Epidermal melanocyte (primary cell): ENCODE data around the gene SYNE2.

ENCODE experiments used
- DNase-seq: peaks from one replicate; pipeline ENCODE4 v3.0.0; 2011; ENCODE audit warnings: low spot score; ENCODE audit not compliant: insufficient read length

Gene SYNE2

GRCh38 chr14:63910583-63911363 is 58.0 kb downstream of the SYNE2 start:
- DNase-seq = no peak

- no peak for DNase-seq
Measured at GRCh38 chr14:63911404-63911803, 58.6 kb downstream of the SYNE2 start.

- no peak for DNase-seq
Measured at GRCh38 chr14:63912286-63912685, 59.5 kb downstream of the SYNE2 start.

GRCh38 chr14:63918411-63918810 is 65.6 kb downstream of the SYNE2 start:
- no peak for DNase-seq

DNA sequence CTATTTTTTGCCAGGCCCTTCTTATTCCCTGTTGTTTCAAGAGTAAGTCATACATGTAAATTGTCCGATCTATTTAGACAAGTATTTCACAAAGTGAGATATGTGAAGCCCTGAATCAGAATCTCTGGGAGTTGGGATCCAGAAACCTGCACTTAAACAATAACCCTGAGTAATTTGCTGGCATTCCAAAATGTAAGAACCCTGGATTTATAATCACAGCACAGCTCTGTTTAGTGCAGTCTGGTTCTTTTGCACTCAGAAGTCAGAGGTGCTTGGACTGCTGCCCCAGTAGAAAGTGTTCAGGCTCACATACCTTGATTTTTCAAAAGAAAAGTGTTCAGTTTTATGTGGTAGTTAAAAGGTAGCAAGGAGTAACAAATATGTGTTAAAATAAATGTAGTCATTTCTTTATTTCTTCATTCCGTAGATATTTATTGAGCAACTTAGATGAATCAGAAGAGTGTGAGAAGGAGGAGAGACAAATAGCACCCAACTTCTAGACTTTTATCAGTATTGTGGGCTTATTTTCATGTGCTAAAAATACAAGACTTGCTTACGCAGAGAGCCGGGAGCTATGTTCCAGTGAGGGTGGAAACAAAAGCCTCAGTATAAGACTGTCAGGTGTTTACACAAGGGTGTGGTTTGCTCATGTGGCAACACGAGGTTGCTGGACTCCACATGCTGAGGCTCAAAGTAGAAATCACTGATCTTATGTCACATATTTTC is 70.1 kb downstream of the SYNE2 start:
- DNase-seq = peak; percentile 25

DNA sequence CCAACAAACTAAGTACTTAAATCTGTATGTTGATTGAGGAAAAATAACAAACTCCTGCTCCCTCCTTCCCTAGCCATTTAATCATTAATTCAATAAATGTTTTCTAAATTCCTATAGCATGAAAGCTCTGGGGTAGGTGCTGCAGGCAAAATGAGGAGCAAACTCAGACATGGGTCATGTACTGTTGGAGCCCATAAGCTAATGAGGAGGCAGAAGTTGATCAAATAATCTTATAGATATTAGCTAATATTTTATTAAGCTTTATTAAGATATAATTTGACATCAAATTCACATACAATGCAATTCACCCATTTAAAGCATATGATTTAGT is 70.6 kb downstream of the SYNE2 start:
- no peak for DNase-seq

DNA sequence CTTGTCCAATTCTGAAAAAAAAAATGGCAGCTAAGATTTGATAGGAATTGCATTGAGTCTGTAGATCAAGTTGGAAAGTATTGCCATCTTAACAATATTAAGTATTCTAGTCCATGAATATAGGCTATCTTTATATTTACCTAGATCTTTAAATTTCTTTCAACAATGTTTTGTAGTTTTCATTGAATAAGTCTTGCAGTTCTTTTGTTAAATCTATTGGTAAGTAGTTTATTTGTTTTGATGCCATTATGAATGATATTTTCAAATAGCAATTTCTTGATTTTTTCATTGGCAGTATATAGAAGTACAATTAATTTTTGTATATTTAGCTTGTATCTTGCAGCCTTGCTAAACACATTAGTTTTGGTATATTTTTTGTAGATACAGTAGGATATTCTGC is 71.6 kb downstream of the SYNE2 start:
- DNase-seq = no peak

- no peak for DNase-seq
Measured at GRCh38 chr14:63926641-63927040, 73.8 kb downstream of the SYNE2 start.

DNA sequence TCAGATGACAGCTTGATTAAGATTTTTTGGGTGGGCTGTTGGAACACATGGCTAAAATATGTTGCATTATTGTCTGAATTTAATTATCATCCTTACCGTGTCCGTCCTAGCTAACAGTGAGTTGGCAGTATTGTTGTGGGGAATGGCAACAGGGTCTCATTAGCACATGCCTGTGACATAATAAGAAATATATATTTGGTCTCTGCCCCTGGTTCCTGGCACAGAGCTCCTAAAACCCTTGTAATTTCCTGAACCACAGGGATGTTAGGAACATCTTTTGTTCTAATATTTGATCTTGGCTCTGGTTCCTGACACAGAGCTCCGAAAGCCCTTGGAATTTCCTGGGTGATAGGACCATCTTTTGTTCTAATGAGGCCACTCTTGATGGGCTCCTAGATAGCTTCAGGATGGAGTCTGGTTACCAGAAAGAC is 76.0 kb downstream of the SYNE2 start:
- no peak for DNase-seq

- DNase-seq = no peak
Measured at GRCh38 chr14:63933110-63933509, 80.3 kb downstream of the SYNE2 start.

- peak; percentile 48 for DNase-seq
Measured at GRCh38 chr14:63933711-63934110, 80.9 kb downstream of the SYNE2 start.

- DNase-seq = no peak
Measured at GRCh38 chr14:63938198-63939005, 85.6 kb downstream of the SYNE2 start.

DNA sequence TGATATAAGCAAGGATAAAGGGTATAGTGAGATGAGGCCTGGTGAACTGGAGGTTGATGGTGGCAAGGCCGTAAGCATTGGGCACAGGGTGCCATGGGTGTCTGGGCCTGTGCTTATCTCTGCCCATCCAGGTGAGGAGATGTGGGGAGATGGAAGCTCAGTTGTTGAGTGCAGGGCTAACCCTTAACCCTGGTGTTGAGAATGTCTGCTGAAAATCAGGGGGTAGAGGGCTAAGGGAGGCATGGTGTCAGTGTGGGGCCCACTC is 86.1 kb downstream of the SYNE2 start:
- DNase-seq = no peak

- no peak for DNase-seq
Measured at GRCh38 chr14:63940387-63940786, 87.6 kb downstream of the SYNE2 start.

GRCh38 chr14:63941023-63941422 is 88.2 kb downstream of the SYNE2 start:
- no peak for DNase-seq

GRCh38 chr14:63949696-63950095 is 96.9 kb downstream of the SYNE2 start:
- no peak for DNase-seq

GRCh38 chr14:63951021-63951420 is 98.2 kb downstream of the SYNE2 start:
- DNase-seq = no peak

- no peak for DNase-seq
Measured at GRCh38 chr14:63951429-63951828, 98.6 kb downstream of the SYNE2 start.

DNA sequence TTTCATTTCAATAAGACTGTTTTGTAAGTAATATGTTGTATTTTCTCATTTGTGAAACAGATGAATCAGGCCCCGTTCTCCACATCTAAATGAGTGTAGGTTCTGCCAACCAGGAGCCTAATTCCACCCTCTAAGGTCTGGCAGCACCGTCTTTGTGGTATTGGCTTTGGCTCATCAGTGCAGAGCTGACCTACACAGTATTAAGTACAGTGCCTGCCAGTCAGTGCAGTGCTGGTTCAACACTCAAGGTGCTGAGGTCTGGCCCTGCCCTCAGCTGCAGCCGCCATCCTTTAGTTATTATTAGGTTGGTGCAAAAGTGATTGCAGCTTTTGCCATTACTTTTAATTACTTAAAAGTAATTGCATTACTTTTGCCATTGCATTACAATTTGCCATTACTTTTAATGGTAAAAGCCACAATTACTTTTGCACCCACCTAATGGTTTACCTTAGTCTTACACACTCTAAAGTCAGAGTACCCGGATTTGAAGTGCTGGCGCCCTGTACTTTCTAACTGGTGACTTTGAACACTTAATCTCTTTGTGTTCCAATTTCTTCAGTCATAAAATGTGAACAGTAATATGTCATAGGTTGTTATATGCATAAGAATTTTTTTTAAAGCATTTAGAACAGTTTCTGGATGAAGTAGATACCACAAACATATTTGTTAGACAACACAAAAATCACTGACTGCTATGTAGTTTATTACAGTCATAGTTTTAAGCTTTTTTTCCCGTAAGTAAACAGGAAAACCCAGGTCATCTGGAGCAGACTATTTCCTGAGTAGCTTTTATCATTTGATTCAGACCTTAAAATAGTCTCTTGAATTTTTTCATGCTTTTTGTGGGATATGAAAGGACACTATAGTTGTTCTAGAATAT is 99.5 kb downstream of the SYNE2 start:
- no peak for DNase-seq

DNA sequence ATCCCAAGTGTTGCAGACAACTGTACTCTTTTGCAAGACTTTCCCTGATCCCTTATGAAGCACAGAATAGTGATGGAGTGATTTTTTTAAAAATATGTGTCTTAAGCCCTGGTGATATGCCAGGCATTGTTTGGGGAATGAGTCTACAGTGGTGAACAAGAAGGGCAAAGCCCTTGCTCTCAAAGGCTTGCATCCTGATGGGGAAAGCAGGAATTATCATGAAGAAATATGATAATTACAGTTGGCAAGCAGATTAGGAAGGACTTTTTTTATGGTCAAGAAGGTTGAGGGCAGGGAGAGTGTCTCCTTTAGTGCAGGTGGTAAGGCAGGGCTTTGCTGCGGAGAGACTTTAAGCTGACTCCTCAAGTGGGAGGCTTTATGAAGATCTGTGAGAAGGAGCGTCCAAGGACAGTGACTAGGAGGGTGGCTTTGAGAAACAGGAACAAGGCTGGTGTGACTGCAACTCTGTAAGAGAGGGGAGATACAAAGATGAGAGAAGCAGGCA is 100.2 kb downstream of the SYNE2 start:
- DNase-seq = no peak

DNA sequence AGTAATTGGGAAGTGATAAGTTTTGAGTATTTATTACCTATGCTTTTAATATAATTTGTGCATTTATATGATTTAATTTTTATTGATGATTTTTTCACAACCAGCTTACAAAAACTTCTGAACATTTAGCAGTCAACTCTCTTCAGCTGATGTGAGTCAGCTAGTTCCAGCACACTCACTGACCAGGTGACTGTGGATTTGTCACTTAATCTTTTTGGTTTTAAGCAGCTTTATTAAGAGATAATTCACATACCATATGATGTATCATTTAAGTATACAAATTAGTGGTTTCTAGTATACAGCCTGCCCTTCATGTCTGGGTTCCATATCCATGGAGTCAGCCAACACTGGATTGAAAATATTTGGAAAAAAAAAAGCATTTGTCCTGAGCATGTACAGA is 103.5 kb downstream of the SYNE2 start:
- DNase-seq = no peak
